Mesendoderm (in vitro differentiated cells): Measurements from ENCODE around the gene MPIG6B. TPM values are rescaled to one million over a fixed set of nuclear protein-coding genes. Genes with fewer than 3 reads are reported as not detected.

Experiments used
- DNase-seq: peaks from one replicate; pipeline ENCODE4 v3.0.0; 2013
- H2AK5ac ChIP-seq: 2 replicates; pipeline ENCODE4 v1.6.1; 2013; ENCODE audit warnings: low read length, inconsistent platforms
- H2BK120ac ChIP-seq: 2 replicates; pipeline ENCODE4 v1.6.1; 2013; ENCODE audit warnings: low read depth, mild to moderate bottlenecking, low read length, moderate library complexity, mixed read lengths
- H2BK15ac ChIP-seq: replicated peaks from 2 replicates; pipeline ENCODE4 v1.6.1; 2013; ENCODE audit warnings: low read depth, mild to moderate bottlenecking, moderate library complexity
- H2BK5ac ChIP-seq: 2 replicates; pipeline ENCODE4 v1.6.1; 2013; ENCODE audit warnings: low read length, inconsistent platforms
- H3K18ac ChIP-seq: 2 replicates; pipeline ENCODE4 v1.6.1; 2013; ENCODE audit warnings: mild to moderate bottlenecking, low read length, mixed read lengths
- H3K23ac ChIP-seq: one replicate; pipeline ENCODE4 v1.6.1; 2013; ENCODE audit warnings: low read length
- H3K27ac ChIP-seq: 2 replicates; pipeline ENCODE4 v1.5.1; 2013; ENCODE audit warnings: low read depth, mild to moderate bottlenecking, inconsistent platforms, low read length, moderate library complexity
- H3K27me3 ChIP-seq: 2 replicates; pipeline ENCODE4 v1.6.1; 2013; ENCODE audit warnings: low read length, control low read depth, mild to moderate bottlenecking, inconsistent platforms; ENCODE audit not compliant: insufficient read depth, poor library complexity
- H3K36me3 ChIP-seq: 2 replicates; pipeline ENCODE4 v1.6.1; 2013; ENCODE audit warnings: low read length, inconsistent platforms; ENCODE audit not compliant: control insufficient read depth, insufficient read depth
- H3K4ac ChIP-seq: one replicate; pipeline ENCODE4 v1.6.1; 2013; ENCODE audit warnings: low read depth, mild to moderate bottlenecking, low read length, moderate library complexity
- H3K4me1 ChIP-seq: 2 replicates; pipeline ENCODE4 v1.6.1; 2013; ENCODE audit warnings: low read depth, low read length, inconsistent platforms; ENCODE audit not compliant: control insufficient read depth
- H3K4me2 ChIP-seq: 2 replicates; pipeline ENCODE4 v1.6.1; 2013; ENCODE audit warnings: low read length
- H3K4me3 ChIP-seq: 2 replicates; pipeline ENCODE4 v1.5.1; 2013; ENCODE audit warnings: mild to moderate bottlenecking, low read length
- H3K56ac ChIP-seq: one replicate; pipeline ENCODE4 v1.6.1; 2013; ENCODE audit warnings: low read length
- H3K79me1 ChIP-seq: 2 replicates; pipeline ENCODE4 v1.6.1; 2013; ENCODE audit warnings: low read length, inconsistent platforms
- H3K79me2 ChIP-seq: 2 replicates; pipeline ENCODE4 v1.6.1; 2013; ENCODE audit warnings: mild to moderate bottlenecking, low read length; ENCODE audit not compliant: control insufficient read depth, insufficient read depth
- H3K9ac ChIP-seq: 2 replicates; pipeline ENCODE4 v1.6.1; 2013; ENCODE audit warnings: low read length, inconsistent platforms
- H4K5ac ChIP-seq: one replicate; pipeline ENCODE4 v1.6.1; 2013; ENCODE audit warnings: low read length
- H4K8ac ChIP-seq: one replicate; pipeline ENCODE4 v1.6.1; 2013; ENCODE audit warnings: low read depth, mild to moderate bottlenecking, control low read depth, low read length, moderate library complexity
- WGBS: extraction: QIAGEN DNeasy Blood & Tissue Kit; methylation state at CpG from one replicate; pipeline ENCODE4 v1.1.7; 2013; ENCODE audit warnings: low lambda C conversion rate, missing lambda C conversion rate; ENCODE audit not compliant: insufficient coverage; ENCODE audit errors: extremely low coverage; 5-methylcytosine and 5-hydroxymethylcytosine counted together
- small RNA-seq: library from polyadenylated mRNA; stranded (forward); fragments of <200 nt; extraction: miRNeasy Mini kit (QIAGEN cat#:217004); gene quantifications from one replicate; pipeline ENCODE3, GENCODE V24; 2013; ENCODE audit not compliant: insufficient read depth

MPIG6B gene

DNA sequence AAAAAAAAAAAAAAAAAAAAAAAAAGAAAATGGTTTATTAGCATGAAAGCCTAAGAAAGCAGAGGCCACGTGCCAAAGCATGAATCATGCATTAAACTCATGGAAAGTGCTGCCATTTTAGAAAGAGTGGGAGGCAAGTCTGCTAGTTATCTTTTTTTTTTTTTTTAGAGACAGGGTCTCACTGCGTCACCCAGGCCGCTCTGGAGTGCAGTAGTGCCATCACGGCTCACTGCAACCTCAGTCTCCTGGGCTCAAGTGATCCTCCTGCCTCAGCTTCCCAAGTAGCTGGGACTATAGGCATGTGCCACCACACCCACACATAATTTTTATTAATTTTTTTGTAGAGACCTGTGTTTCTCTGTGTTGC is 48.8 kb downstream of the MPIG6B start:
- H3K27me3 ChIP-seq, result no peaks in the 10 kb centered on the region
- no peak overlapping the region for H3K27ac ChIP-seq
- no peak overlapping the region for H3K9ac ChIP-seq
- H3K4me2 ChIP-seq, result no peak overlapping the region
- H2BK120ac ChIP-seq, result no peak overlapping the region
- no peak overlapping the region for H3K4ac ChIP-seq
- no peaks in the 10 kb centered on the region for H3K79me2 ChIP-seq
- no peak overlapping the region for H4K5ac ChIP-seq
- H3K4me3 ChIP-seq, result no peak overlapping the region
- DNase-seq, result no peak
- no CpG with 5 or more reads among the region's 4 CpGs for WGBS
- H3K23ac ChIP-seq, result no peak overlapping the region
- no peaks in the 10 kb centered on the region for H3K4me1 ChIP-seq
- H2BK15ac ChIP-seq, result no peak overlapping the region
- H3K36me3 ChIP-seq, result no peaks in the 10 kb centered on the region
- no peaks in the 10 kb centered on the region for H3K79me1 ChIP-seq
- no peak overlapping the region for H4K8ac ChIP-seq
- no peak overlapping the region for H2BK5ac ChIP-seq
- H3K18ac ChIP-seq, result no peak overlapping the region
- H2AK5ac ChIP-seq, result no peak overlapping the region
- no peak overlapping the region for H3K56ac ChIP-seq

- Histone ChIP-seq H3K4me2 (no peak overlapping the region), H2AK5ac (no peak overlapping the region), H3K27me3 (no peaks in the 10 kb centered on the region), H3K23ac (no peak overlapping the region), H2BK120ac (no peak overlapping the region), H3K27ac (no peak overlapping the region), H3K4me3 (no peak overlapping the region), H4K8ac (no peak overlapping the region), H4K5ac (no peak overlapping the region), H3K9ac (no peak overlapping the region), H3K79me1 (no peaks in the 10 kb centered on the region), H3K36me3 (peaks cover 4% of the 10 kb centered on the region), H3K4ac (no peak overlapping the region), H3K18ac (no peak overlapping the region), H3K79me2 (no peaks in the 10 kb centered on the region), H3K56ac (no peak overlapping the region), H3K4me1 (no peaks in the 10 kb centered on the region), H2BK15ac (no peak overlapping the region), H2BK5ac (no peak overlapping the region)
- WGBS, result no CpG with 5 or more reads among the region's 4 CpGs
- no peak for DNase-seq
Measured at GRCh38 chr6:31775184-31775583, 52.0 kb downstream of the MPIG6B start.

- Histone ChIP-seq H3K27me3 (no peaks in the 10 kb centered on the region), H3K4me2 (no peak overlapping the region), H3K4me3 (no peak overlapping the region), H2BK15ac (no peak overlapping the region), H3K4ac (no peak overlapping the region), H3K56ac (no peak overlapping the region), H3K18ac (no peak overlapping the region), H3K27ac (no peak overlapping the region), H2BK5ac (no peak overlapping the region), H3K4me1 (no peaks in the 10 kb centered on the region), H3K36me3 (peaks cover 5% of the 10 kb centered on the region), H2AK5ac (no peak overlapping the region), H3K9ac (no peak overlapping the region), H3K79me2 (no peaks in the 10 kb centered on the region), H4K5ac (no peak overlapping the region), H3K79me1 (no peaks in the 10 kb centered on the region), H4K8ac (no peak overlapping the region), H3K23ac (no peak overlapping the region), H2BK120ac (no peak overlapping the region)
- DNase-seq, result no peak
- no CpG with 5 or more reads among the region's 32 CpGs for WGBS
Measured at GRCh38 chr6:31775633-31776484, 52.7 kb downstream of the MPIG6B start.

Small RNA genes lying within 50 kb of the gene (small RNA-seq; reads per million reads assigned to genes)
- not detected for gene LY6G6D
- gene MIR4646, result not detected
- not detected for gene MSH5-SAPCD1
- not detected for gene RNU6-850P
- not detected for gene SAPCD1
